ENCODE data around the gene GCKR. TPM values are rescaled to one million over a fixed set of nuclear protein-coding genes. Genes with fewer than 3 reads are reported as not detected.

GCKR gene
- polyA plus RNA-seq, 4 donors: 2.1 to 3.8 (median 2.5) TPM

- 87 to 97% (median 92%) methylated on average over 1 of the region's 1 CpG for WGBS, 3 donors
- H3K9me3 ChIP-seq (ENCODE audit: control insufficient read depth in 2 of 2, insufficient read depth in 1 of 2, low read depth in 1 of 2, low read length in 1 of 2): peaks cover 0 to 38% of the 10 kb centered on the region in 2 donors
- no peak for FAIRE-seq
Observed at GRCh38 chr2:27571681-27572080, 75.0 kb downstream of the GCKR start.

DNA sequence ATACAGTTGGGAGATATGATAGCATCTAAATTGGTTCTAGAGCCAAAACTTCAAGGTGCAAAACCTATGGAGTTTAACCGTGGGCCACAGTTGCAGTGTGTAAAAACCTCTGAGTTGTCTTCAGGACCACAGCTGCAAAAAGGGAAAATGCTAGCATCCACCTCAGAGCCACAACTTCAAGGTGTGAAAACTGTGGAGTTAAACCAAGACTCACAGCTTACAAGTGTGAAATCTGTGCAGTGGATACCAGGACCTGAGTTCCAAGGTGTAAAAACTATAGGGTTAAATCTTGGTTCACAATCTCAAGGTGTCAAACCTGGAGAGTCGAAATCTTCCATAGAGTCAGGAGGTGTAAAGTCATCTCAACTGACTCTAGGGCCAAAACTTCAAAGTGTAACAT lies 75.8 kb downstream of the GCKR start:
- FAIRE-seq (no peak), DNase-seq (no peak)
- peaks cover 0 to 2% (median 0%) of the 10 kb centered on the region in 3 donors for H3K36me3 ChIP-seq (ENCODE audit: control insufficient read depth in 3 of 3, insufficient read depth in 2 of 3, low read depth in 1 of 3, low read length in 3 of 3)
- H3K27me3 ChIP-seq (ENCODE audit: control insufficient read depth in 3 of 3, insufficient read depth in 3 of 3, low read length in 3 of 3): peaks cover 0 to 8% (median 8%) of the 10 kb centered on the region in 3 donors
- no peak overlapping the region for H3K4me3 ChIP-seq (ENCODE audit: low read depth in 1 of 3, low read length in 3 of 3)
- H3K4me1 ChIP-seq (ENCODE audit: control insufficient read depth in 3 of 3, insufficient read depth in 2 of 3, low read depth in 1 of 3, low read length in 2 of 3): no peaks in the 10 kb centered on the region
- H3K9me3 ChIP-seq (ENCODE audit: control insufficient read depth in 2 of 2, insufficient read depth in 1 of 2, low read depth in 1 of 2, low read length in 1 of 2): peaks cover 0 to 46% of the 10 kb centered on the region in 2 donors
- H3K27ac ChIP-seq (ENCODE audit: low read depth in 1 of 3, low read length in 2 of 3): no peak overlapping the region
- WGBS, 3 donors: 64 to 68% (median 67%) methylated on average over 2 of the region's 2 CpGs

More at GRCh38 chr2:27571681-27572080, 75.0 kb downstream of the GCKR start:
- no peak for DNase-seq
- no peak overlapping the region for H3K27ac ChIP-seq (ENCODE audit: low read depth in 1 of 3, low read length in 2 of 3)
- H3K4me3 ChIP-seq (ENCODE audit: low read depth in 1 of 3, low read length in 3 of 3): no peak overlapping the region
- H3K27me3 ChIP-seq (ENCODE audit: control insufficient read depth in 3 of 3, insufficient read depth in 3 of 3, low read length in 3 of 3): peaks cover 0 to 8% (median 8%) of the 10 kb centered on the region in 3 donors
- H3K36me3 ChIP-seq (ENCODE audit: control insufficient read depth in 3 of 3, insufficient read depth in 2 of 3, low read depth in 1 of 3, low read length in 3 of 3): peaks cover 0 to 2% (median 0%) of the 10 kb centered on the region in 3 donors
- H3K4me1 ChIP-seq (ENCODE audit: control insufficient read depth in 3 of 3, insufficient read depth in 2 of 3, low read depth in 1 of 3, low read length in 2 of 3): no peaks in the 10 kb centered on the region

- H3K9me3 ChIP-seq (ENCODE audit: control insufficient read depth in 2 of 2, insufficient read depth in 1 of 2, low read depth in 1 of 2, low read length in 1 of 2): peaks cover 0 to 51% of the 10 kb centered on the region in 2 donors
- no peak overlapping the region for H3K4me3 ChIP-seq (ENCODE audit: low read depth in 1 of 3, low read length in 3 of 3)
- DNase-seq (no peak), FAIRE-seq (no peak)
- H3K36me3 ChIP-seq (ENCODE audit: control insufficient read depth in 3 of 3, insufficient read depth in 2 of 3, low read depth in 1 of 3, low read length in 3 of 3): peaks cover 0 to 2% (median 0%) of the 10 kb centered on the region in 3 donors
- no peak overlapping the region for H3K27ac ChIP-seq (ENCODE audit: low read depth in 1 of 3, low read length in 2 of 3)
- H3K4me1 ChIP-seq (ENCODE audit: control insufficient read depth in 3 of 3, insufficient read depth in 2 of 3, low read depth in 1 of 3, low read length in 2 of 3): no peaks in the 10 kb centered on the region
- peaks cover 0 to 8% (median 4%) of the 10 kb centered on the region in 3 donors for H3K27me3 ChIP-seq (ENCODE audit: control insufficient read depth in 3 of 3, insufficient read depth in 3 of 3, low read length in 3 of 3)
- 56 to 68% (median 62%) methylated on average over 6 of the region's 6 CpGs for WGBS, 3 donors
Observed at GRCh38 chr2:27572998-27573429, 76.4 kb downstream of the GCKR start.

Other genes with a start within 250 kb of the GCKR start
- gene SLC30A3, start 233.8 kb upstream of the GCKR start, polyA plus RNA-seq: under 1 TPM in 2 of 4 donors, not detected in 2; 0.04 to 0.06 TPM
- not detected for gene DNAJC5G, start 221.4 kb upstream of the GCKR start, polyA plus RNA-seq
- 1 to 10 TPM in 3 of 4 donors, under 1 TPM in 1; 0.31 to 5.4 (median 1.9) TPM for gene TRIM54, start 214.4 kb upstream of the GCKR start, polyA plus RNA-seq
- gene UCN, start 188.4 kb upstream of the GCKR start, polyA plus RNA-seq: 1 to 10 TPM in 3 of 4 donors, under 1 TPM in 1; 0.76 to 8.9 (median 2.4) TPM
- 100 to 1,000 TPM in 1 of 4 donors, 10 to 100 TPM in 3; 27.3 to 103 (median 55.6) TPM for gene MPV17, start 173.7 kb upstream of the GCKR start, polyA plus RNA-seq
- gene GTF3C2, start 140.1 kb upstream of the GCKR start, polyA plus RNA-seq: 10 to 100 TPM; 27.4 to 56.1 (median 35.7) TPM
- 10 to 100 TPM; 31.0 to 45.4 (median 38.0) TPM for gene EIF2B4, start 126.5 kb upstream of the GCKR start, polyA plus RNA-seq
- 10 to 100 TPM; 64.6 to 76.6 (median 70.9) TPM for gene SNX17, start 126.2 kb upstream of the GCKR start, polyA plus RNA-seq
- 10 to 100 TPM; 18.4 to 48.1 (median 30.5) TPM for gene ZNF513, start 116.1 kb upstream of the GCKR start, polyA plus RNA-seq
- gene PPM1G, start 87.2 kb upstream of the GCKR start, polyA plus RNA-seq: 10 to 100 TPM; 44.1 to 93.1 (median 53.0) TPM
- gene NRBP1, start 68.2 kb upstream of the GCKR start, polyA plus RNA-seq: 10 to 100 TPM; 51.4 to 84.8 (median 81.9) TPM
- 100 to 1,000 TPM in 1 of 4 donors, 10 to 100 TPM in 3; 57.0 to 127 (median 60.5) TPM for gene KRTCAP3, start 54.5 kb upstream of the GCKR start, polyA plus RNA-seq
- 100 to 1,000 TPM in 1 of 4 donors, 10 to 100 TPM in 3; 35.9 to 142 (median 89.3) TPM for gene IFT172, start 7.1 kb upstream of the GCKR start, polyA plus RNA-seq
- 1 to 10 TPM in 2 of 4 donors, under 1 TPM in 1, not detected in 1; 0.81 to 5.8 (median 2.0) TPM for gene FNDC4, start 1.6 kb upstream of the GCKR start, polyA plus RNA-seq
- gene ZNF512, start 86.2 kb downstream of the GCKR start, polyA plus RNA-seq: 10 to 100 TPM in 2 of 4 donors, 1 to 10 TPM in 2; 3.4 to 34.3 (median 7.2) TPM
- gene CCDC121, start 132.2 kb downstream of the GCKR start, polyA plus RNA-seq: 1 to 10 TPM in 3 of 4 donors, under 1 TPM in 1; 0.54 to 4.8 (median 1.6) TPM
- 10 to 100 TPM; 21.9 to 41.4 (median 33.5) TPM for gene GPN1, start 132.2 kb downstream of the GCKR start, polyA plus RNA-seq
- 10 to 100 TPM; 16.8 to 43.7 (median 23.1) TPM for gene SUPT7L, start 166.8 kb downstream of the GCKR start, polyA plus RNA-seq
- gene SLC4A1AP, start 167.1 kb downstream of the GCKR start, polyA plus RNA-seq: 10 to 100 TPM; 11.6 to 23.4 (median 13.7) TPM

Data from small intestine (tissue), 7 donors.